Transverse colon (tissue), 4 donors: Measurements from ENCODE around the gene RHBDL2. TPM values are rescaled to one million over a fixed set of nuclear protein-coding genes. Genes with fewer than 3 reads are reported as not detected.

Experiments used
- DNase-seq: peaks from one replicate; pipeline ENCODE4 v3.0.0-alpha.2; 2019
- H3K27ac ChIP-seq, 4 donors: fragments of 200-600 bp; sonication (generic); 2 replicates each; pipeline ENCODE4 v1.5.1; 2016 to 2018; ENCODE audit warnings: inconsistent platforms in 4 of 4
- H3K27me3 ChIP-seq: fragments of 200-600 bp; sonication (generic); 2 replicates; pipeline ENCODE4 v1.5.1; 2017; ENCODE audit warnings: inconsistent platforms
- H3K36me3 ChIP-seq, 4 donors: fragments of 200-600 bp; sonication (generic); 2 replicates each; pipeline ENCODE4 v1.5.1; 2017 to 2019; ENCODE audit warnings: inconsistent platforms in 4 of 4
- H3K4me1 ChIP-seq, 4 donors: fragments of 200-600 bp; sonication (generic); 2 replicates each; pipeline ENCODE4 v1.5.1; 2017 to 2020; ENCODE audit warnings: inconsistent platforms in 4 of 4
- H3K4me3 ChIP-seq, 4 donors: fragments of 200-600 bp; sonication (generic); 1 replicate in 1 of 4; 2 replicates in 3 of 4; pipeline versions ENCODE4 v1.5.1 to v1.6.1; 2017 to 2019; ENCODE audit warnings: inconsistent platforms in 4 of 4
- H3K9me3 ChIP-seq, 2 donors: fragments of 200-600 bp; sonication (generic); 2 replicates each; pipeline ENCODE4 v1.5.1; 2017 to 2019; ENCODE audit warnings: inconsistent platforms in 2 of 2
- CTCF ChIP-seq, 5 experiments: fragments of 200-600 bp in 3 of 5; fragments of 450-650 bp in 2 of 5; sonication (generic) in 3 of 5; IDR thresholded peaks; 1 replicate in 2 of 5; 2 replicates in 3 of 5; pipeline ENCODE4 v1.5.1; 2016 to 2017; ENCODE audit warnings: antibody characterized with exemption in 5 of 5, inconsistent platforms in 3 of 5, mild to moderate bottlenecking in 2 of 5, moderate library complexity in 1 of 5
- EP300 ChIP-seq: sonication (generic); formaldehyde crosslinking; IDR thresholded peaks from one replicate; pipeline ENCODE4 v1.6.1; 2017; ENCODE audit warnings: antibody characterized with exemption, low read depth
- POLR2A ChIP-seq: fragments of 450-650 bp; IDR thresholded peaks from one replicate; pipeline ENCODE4 v1.6.1; 2016; ENCODE audit warnings: antibody characterized with exemption, mild to moderate bottlenecking, moderate library complexity
- POLR2AphosphoS5 ChIP-seq, 3 donors: sonication (generic); formaldehyde crosslinking; IDR thresholded peaks; one replicate each; pipeline ENCODE4 v1.6.1; 2016; ENCODE audit warnings: antibody characterized with exemption in 3 of 3
- WGBS, 2 donors: methylation state at CpG; one replicate each; pipeline ENCODE4 v1.1.5; 2018; ENCODE audit warnings: low coverage in 1 of 2; 5-methylcytosine and 5-hydroxymethylcytosine counted together
- in situ Hi-C, 4 donors: fragments of 200-750 bp; cut with MboI; loops; one replicate each; pipeline versions ENCODE4 v1.15.0 to v1.15.1; 2017; ENCODE audit warnings: low sequenced_read_pairs in 3 of 4, low pct_ligation_motif_present in 1 of 4, low pct_unique_long_range_greater_than_20kb in 1 of 4
- intact Hi-C: fragments of 100-400 bp; cut with DNase I; formaldehyde crosslinking; loops from one replicate; pipeline ENCODE4 v1.15.1; 2023; ENCODE audit warnings: low total_unique reads
- total RNA-seq, 4 donors: library from RNA; depleted of rRNA; stranded (reverse); fragments of >200 nt; gene quantifications; one replicate each; pipeline ENCODE4 v1.1.0, GENCODE V29; 2016

The RHBDL2 gene
- total RNA-seq, 4 donors from 2014 or later: 3.7 to 22.5 (median 17.6) TPM

- TF ChIP-seq POLR2A: no peak
- TF ChIP-seq CTCF (IDR thresholded peaks at IDR 0.05): no peak
- no peak for TF ChIP-seq EP300
- no peak for TF ChIP-seq POLR2AphosphoS5 (IDR thresholded peaks at IDR 0.05)
- peaks cover 0 to 10% (median 4%) of the 10 kb centered on the region in 4 donors for H3K4me1 ChIP-seq
- no peak for DNase-seq
- no peaks in the 10 kb centered on the region for H3K36me3 ChIP-seq
- no peak overlapping the region for H3K27ac ChIP-seq
- H3K27me3 ChIP-seq: no peaks in the 10 kb centered on the region
- no peak overlapping the region for H3K4me3 ChIP-seq
- in situ Hi-C loops (no loop called here), intact Hi-C loops (no loop called here)
- H3K9me3 ChIP-seq: no peaks in the 10 kb centered on the region
- WGBS, 2 donors: 95% methylated on average over 4 of the region's 4 CpGs; no CpG with 5 or more reads in 1 of the 2 donors
These were observed 2.9 kb upstream of the RHBDL2 start for GRCh38 chr1:38944547-38944946.

GRCh38 chr1:38942664-38943428 is 1.2 kb upstream of the RHBDL2 start:
- H3K27me3 ChIP-seq: no peaks in the 10 kb centered on the region
- H3K27ac ChIP-seq: no peak overlapping the region
- WGBS, 2 donors: 77 to 92% methylated on average over 3 to 10 of the region's 10 CpGs
- TF ChIP-seq POLR2A: no peak
- TF ChIP-seq EP300: no peak
- no peak for TF ChIP-seq POLR2AphosphoS5 (IDR thresholded peaks at IDR 0.05)
- no peak for TF ChIP-seq CTCF (IDR thresholded peaks at IDR 0.05)
- H3K4me1 ChIP-seq: peaks cover 0 to 10% (median 4%) of the 10 kb centered on the region in 4 donors
- no peaks in the 10 kb centered on the region for H3K36me3 ChIP-seq
- intact Hi-C loops: no loop called here
- no peak for DNase-seq
- no peak overlapping the region for H3K4me3 ChIP-seq
- no peaks in the 10 kb centered on the region for H3K9me3 ChIP-seq
- in situ Hi-C loops: no loop called here

GRCh38 chr1:38941093-38941492 is 537 bp downstream of the RHBDL2 start:
- TF ChIP-seq POLR2AphosphoS5 (IDR thresholded peaks at IDR 0.05): no peak
- peak in 3 of 5 experiments; percentile 14 to 47 (median 19) for TF ChIP-seq CTCF (IDR thresholded peaks at IDR 0.05)
- no peak for TF ChIP-seq POLR2A
- no peak for TF ChIP-seq EP300

GRCh38 chr1:38940339-38941047 is 1.1 kb downstream of the RHBDL2 start:
- Histone ChIP-seq H3K9me3 (no peaks in the 10 kb centered on the region), H3K4me1 (peaks cover 0 to 10% (median 4%) of the 10 kb centered on the region in 4 donors), H3K4me3 (peak overlapping the region in 3 of 4 donors; percentile 34 to 55 (median 37)), H3K27me3 (no peaks in the 10 kb centered on the region), H3K36me3 (no peaks in the 10 kb centered on the region), H3K27ac (peak overlapping the region; percentile 75 to 84 (median 78))
- DNase-seq: peak; percentile 71
- peak; percentile 72 for TF ChIP-seq POLR2A
- no peak for TF ChIP-seq EP300
- peak; percentile 80 to 89 (median 85) for TF ChIP-seq POLR2AphosphoS5 (IDR thresholded peaks at IDR 0.05)
- in situ Hi-C loops: no loop called here
- intact Hi-C loops: no loop called here
- 33 to 50% methylated on average over 1 to 9 of the region's 9 CpGs for WGBS, 2 donors

More at GRCh38 chr1:38941093-38941492, 537 bp downstream of the RHBDL2 start:
- peak; percentile 34 for DNase-seq
- no peaks in the 10 kb centered on the region for H3K36me3 ChIP-seq
- H3K27ac ChIP-seq: peak overlapping the region; percentile 75 to 84 (median 78)
- H3K4me3 ChIP-seq: peak overlapping the region; percentile 34 to 55 (median 36)
- 13 to 35% methylated on average over 4 of the region's 4 CpGs for WGBS, 2 donors
- in situ Hi-C loops: no loop called here
- H3K4me1 ChIP-seq: peaks cover 0 to 10% (median 4%) of the 10 kb centered on the region in 4 donors
- no peaks in the 10 kb centered on the region for H3K9me3 ChIP-seq
- intact Hi-C loops: no loop called here
- no peaks in the 10 kb centered on the region for H3K27me3 ChIP-seq
